Esophagus squamous epithelium (tissue), 4 donors: ENCODE measurements around the gene ADPRHL1.

Experiments used
- CTCF ChIP-seq, 6 experiments: fragments of 450-650 bp in 4 of 6; fragments of 200-600 bp in 2 of 6; sonication (generic) in 2 of 6; IDR thresholded peaks; one replicate each; pipeline ENCODE4 v1.5.1; 2016 to 2019; ENCODE audit warnings: antibody characterized with exemption in 6 of 6, mild to moderate bottlenecking in 4 of 6, moderate library complexity in 4 of 6
- POLR2A ChIP-seq, 4 donors: fragments of 450-650 bp; IDR thresholded peaks; one replicate each; pipeline ENCODE4 v1.6.1; 2017; ENCODE audit warnings: antibody characterized with exemption in 4 of 4, mild to moderate bottlenecking in 4 of 4, moderate library complexity in 3 of 4

GRCh38 chr13:113365971-113366588 is 87.2 kb downstream of the ADPRHL1 start:
- TF ChIP-seq CTCF (IDR thresholded peaks at IDR 0.05): no peak
- no peak for TF ChIP-seq POLR2A (IDR thresholded peaks at IDR 0.05)
